Right lobe of liver (tissue), 6 donors: ENCODE results near the gene PFN3. TPM values are rescaled to one million over a fixed set of nuclear protein-coding genes. Genes with fewer than 3 reads are reported as not detected.
A peak's percentile ranks its signal among the peaks of the same experiment; 100 is the strongest.

Source experiments
- ATAC-seq, 4 donors: fragments of 200-7000 bp; cut with Tn5 transposase; one replicate each; pipeline ENCODE4 v1.9.1; 2020; ENCODE audit warnings: mild to moderate bottlenecking in 4 of 4, moderate library complexity in 4 of 4
- DNase-seq, 3 donors: peaks; one replicate each; pipeline ENCODE4 v3.0.0-alpha.2; 2020
- H3K27ac ChIP-seq, 3 donors: fragments of 200-600 bp; one replicate each; pipeline ENCODE4 v1.8.0; 2022
- H3K27me3 ChIP-seq, 2 donors: fragments of 200-600 bp; one replicate each; pipeline ENCODE4 v1.8.0; 2022
- H3K36me3 ChIP-seq, 4 donors: fragments of 200-600 bp; sonication (generic) in 1 of 4; one replicate each; pipeline versions ENCODE4 v1.5.1 to v1.8.0; 2017 to 2022; ENCODE audit warnings: control low read depth in 1 of 4
- H3K4me1 ChIP-seq, 4 donors: fragments of 200-600 bp; sonication (generic) in 1 of 4; one replicate each; pipeline versions ENCODE4 v1.5.1 to v1.8.0; 2017 to 2022; ENCODE audit warnings: control low read depth in 1 of 4
- H3K4me3 ChIP-seq, 3 donors: fragments of 200-600 bp; one replicate each; pipeline ENCODE4 v1.8.0; 2022
- H3K9me3 ChIP-seq, 4 donors: fragments of 200-600 bp; sonication (generic) in 1 of 4; one replicate each; pipeline versions ENCODE4 v1.5.1 to v1.8.0; 2017 to 2022; ENCODE audit warnings: control low read depth in 1 of 4
- CTCF ChIP-seq, 4 donors: fragments of 200-600 bp in 3 of 4; fragments of 450-650 bp in 1 of 4; IDR thresholded peaks; one replicate each; pipeline versions ENCODE4 v1.5.1 to v1.8.0; 2016 to 2022; ENCODE audit warnings: antibody characterized with exemption in 4 of 4, mild to moderate bottlenecking in 2 of 4
- POLR2A ChIP-seq: fragments of 450-650 bp; IDR thresholded peaks from one replicate; pipeline ENCODE4 v1.6.1; 2017; ENCODE audit warnings: antibody characterized with exemption, mild to moderate bottlenecking
- WGBS: methylation state at CpG from one replicate; pipeline ENCODE4 v1.1.6; 2018; ENCODE audit warnings: low coverage, low lambda C conversion rate; ENCODE audit not compliant: insufficient coverage; ENCODE audit errors: missing lambda C conversion rate; 5-methylcytosine and 5-hydroxymethylcytosine counted together
- intact Hi-C, 2 donors: fragments of 100-400 bp; cut with DNase I; formaldehyde crosslinking; loops; one replicate each; pipeline versions ENCODE4 v1.11.2 to v1.14.1; 2022
- total RNA-seq, 6 experiments: library from RNA; depleted of rRNA in 2 of 6; stranded (reverse); fragments of >200 nt in 2 of 6; fragmentation: NEBNext Ultra II Directional in 3 of 6; extraction: Animal tissue kit (Norgen Biotek cat#: 25700) in 3 of 6; gene quantifications; one replicate each; pipeline versions ENCODE4 v1.1.0 to v1.2.4, GENCODE V29; 2016 to 2023
- donor health status: DM: no; HTN: yes; CAD: no.
- donor health status: DM: no; HTN: no; CAD: no.
- donor health status: DM: no; HTN: no; CAD: no.
- donor health status: DM: no; HTN: yes; CAD: no.
- donor health status: DM: no; HTN: yes; CAD: no.

The PFN3 gene
- total RNA-seq, 6 experiments from 2014 or later = not detected

GRCh38 chr5:177382423-177383029, 17.9 kb downstream of the PFN3 start:
- DNase-seq = peak; percentile 57 to 75 (median 72)
- peaks cover 0 to 41% (median 15%) of the 10 kb centered on the region in 4 donors for H3K4me1 ChIP-seq
- H3K27ac ChIP-seq = peak overlapping the region in 1 of 3 donors; percentile 43
- no peaks in the 10 kb centered on the region for H3K27me3 ChIP-seq
- H3K36me3 ChIP-seq = no peaks in the 10 kb centered on the region
- intact Hi-C loops = loop anchor here in 1 of 2 donors (10.0 kb wide), 1 partner anchor 68 kb away; the partner anchor contains the start of gene MXD3
- ATAC-seq = peak; percentile 50 to 64 (median 56)
- no peak overlapping the region for H3K4me3 ChIP-seq
- no peaks in the 10 kb centered on the region for H3K9me3 ChIP-seq
- TF ChIP-seq POLR2A = no peak
- peak; percentile 28 to 59 (median 42) for TF ChIP-seq CTCF (IDR thresholded peaks at IDR 0.05)
- WGBS = 16% methylated on average over 9 of the region's 11 CpGs

- Histone ChIP-seq H3K4me1 (peaks cover 0 to 55% (median 22%) of the 10 kb centered on the region in 4 donors), H3K27me3 (no peaks in the 10 kb centered on the region), H3K9me3 (no peaks in the 10 kb centered on the region), H3K36me3 (no peaks in the 10 kb centered on the region), H3K27ac (peak overlapping the region in 1 of 3 donors; percentile 94), H3K4me3 (no peak overlapping the region)
- intact Hi-C loops = loop anchor here in 1 of 2 donors (10.0 kb wide), 1 partner anchor 66 kb away; the partner anchor contains the start of gene MXD3
- TF ChIP-seq POLR2A (no peak), CTCF (IDR thresholded peaks at IDR 0.05) (no peak)
- ATAC-seq (no peak), DNase-seq (no peak)
- 100% methylated on average over 1 of the region's 6 CpGs for WGBS
Observed at GRCh38 chr5:177380805-177381126, 19.7 kb downstream of the PFN3 start.

- Histone ChIP-seq H3K4me3 (peak overlapping the region; percentile 8 to 49 (median 32)), H3K27me3 (no peaks in the 10 kb centered on the region), H3K36me3 (no peaks in the 10 kb centered on the region), H3K9me3 (no peaks in the 10 kb centered on the region), H3K4me1 (peaks cover 0 to 64% (median 22%) of the 10 kb centered on the region in 4 donors), H3K27ac (peak overlapping the region; percentile 91 to 94 (median 93))
- peak; percentile 57 to 90 (median 79) for DNase-seq
- intact Hi-C loops = no loop called here
- 25% methylated on average over 5 of the region's 15 CpGs for WGBS
- ATAC-seq = peak; percentile 72 to 83 (median 78)
- TF ChIP-seq POLR2A = peak; percentile 60
- TF ChIP-seq CTCF (IDR thresholded peaks at IDR 0.05) = no peak
Observed at GRCh38 chr5:177378884-177379883, 21.3 kb downstream of the PFN3 start.

- Histone ChIP-seq H3K4me1 (peaks cover 0 to 74% (median 25%) of the 10 kb centered on the region in 4 donors), H3K27ac (peak overlapping the region; percentile 91 to 94 (median 93)), H3K4me3 (peak overlapping the region; percentile 8 to 49 (median 32)), H3K36me3 (no peaks in the 10 kb centered on the region), H3K9me3 (no peaks in the 10 kb centered on the region), H3K27me3 (no peaks in the 10 kb centered on the region)
- peak; percentile 2 to 33 (median 14) for ATAC-seq
- 38% methylated on average over 4 of the region's 8 CpGs for WGBS
- intact Hi-C loops = no loop called here
- DNase-seq = peak in 1 of 3 donors; percentile 75
- TF ChIP-seq CTCF (IDR thresholded peaks at IDR 0.05) (no peak), POLR2A (no peak)
Observed at GRCh38 chr5:177377851-177378776, 22.3 kb downstream of the PFN3 start.
